Kasumi-1 (cell line): Measurements from ENCODE around the gene NUPR1.
"Not testable (repeated sequence)": the region's sequence is repeated elsewhere in the genome, so short reads cannot be mapped to it uniquely, and the experiment has no call there.

ENCODE experiments used
- DNase-seq, 2 experiments: peaks; one replicate each; lab custom pipeline; 2025; lab: John Stamatoyannopoulos, UW

Gene NUPR1

GRCh38 chr16:28527100-28527785 lies 11.5 kb downstream of the NUPR1 start:
- not testable (repeated sequence) for DNase-seq

GRCh38 chr16:28526201-28527099 lies 12.3 kb downstream of the NUPR1 start:
- no peak for DNase-seq

GRCh38 chr16:28524681-28525171 lies 14.0 kb downstream of the NUPR1 start:
- DNase-seq: no peak

GRCh38 chr16:28522792-28523191 lies 16.0 kb downstream of the NUPR1 start:
- no peak for DNase-seq

GRCh38 chr16:28521436-28521835 lies 17.3 kb downstream of the NUPR1 start:
- no peak for DNase-seq

GRCh38 chr16:28520672-28521071 lies 18.1 kb downstream of the NUPR1 start:
- no peak for DNase-seq

GRCh38 chr16:28514246-28514645 lies 24.5 kb downstream of the NUPR1 start:
- no peak for DNase-seq

GRCh38 chr16:28513484-28514181 lies 25.1 kb downstream of the NUPR1 start:
- DNase-seq: no peak

GRCh38 chr16:28511801-28512789 lies 26.7 kb downstream of the NUPR1 start:
- no peak for DNase-seq

- no peak for DNase-seq
Observed at GRCh38 chr16:28511031-28511430, 27.7 kb downstream of the NUPR1 start.

GRCh38 chr16:28505489-28506137 lies 33.2 kb downstream of the NUPR1 start:
- DNase-seq: no peak

- no peak for DNase-seq
Observed at GRCh38 chr16:28504707-28505404, 33.9 kb downstream of the NUPR1 start.

GRCh38 chr16:28503470-28504259 lies 35.1 kb downstream of the NUPR1 start:
- DNase-seq: no peak

GRCh38 chr16:28502290-28502689 lies 36.5 kb downstream of the NUPR1 start:
- DNase-seq: no peak

GRCh38 chr16:28501258-28502232 lies 37.2 kb downstream of the NUPR1 start:
- DNase-seq: no peak

GRCh38 chr16:28500476-28501180 lies 38.1 kb downstream of the NUPR1 start:
- DNase-seq: not testable (repeated sequence)

GRCh38 chr16:28499854-28500253 lies 38.9 kb downstream of the NUPR1 start:
- no peak for DNase-seq
